ENCODE data around the gene DCAF11. TPM values are rescaled to one million over a fixed set of nuclear protein-coding genes. Genes with fewer than 3 reads are reported as not detected.

DCAF11 gene
- total RNA-seq, 1 donor from 2014 or later, result 75.6 TPM

GRCh38 chr14:24136684-24137528, 22.3 kb downstream of the DCAF11 start:
- Histone ChIP-seq H3K36me3 (peaks cover 0 to 22% of the 10 kb centered on the region in 2 donors), H3K9me3 (no peaks in the 10 kb centered on the region), H3K4me3 (peak overlapping the region; percentile 68 to 100), H3K27ac (peak overlapping the region; percentile 85), H3K4me1 (peaks cover 46% of the 10 kb centered on the region), H3K27me3 (no peaks in the 10 kb centered on the region)
- TF ChIP-seq CTCF (IDR thresholded peaks at IDR 0.05) (no peak), POLR2AphosphoS5 (IDR thresholded peaks at IDR 0.05; ENCODE audit: insufficient read depth in 1 of 2, low read depth in 1 of 2) (no peak), POLR2A (IDR thresholded peaks at IDR 0.05) (no peak)
- intact Hi-C loops (cut with DNase I), result no loop called here
- no peak for DNase-seq (ENCODE audit: extremely low spot score in 2 of 2)

GRCh38 chr14:24137529-24138395, 23.2 kb downstream of the DCAF11 start:
- DNase-seq (ENCODE audit: extremely low spot score in 2 of 2), result no peak
- TF ChIP-seq POLR2A (IDR thresholded peaks at IDR 0.05) (no peak), CTCF (IDR thresholded peaks at IDR 0.05) (no peak)
- peaks cover 0 to 22% of the 10 kb centered on the region in 2 donors for H3K36me3 ChIP-seq
- H3K4me1 ChIP-seq, result peaks cover 52% of the 10 kb centered on the region
- no peaks in the 10 kb centered on the region for H3K27me3 ChIP-seq
- H3K9me3 ChIP-seq, result no peaks in the 10 kb centered on the region
- H3K27ac ChIP-seq, result peak overlapping the region; percentile 10
- no peak overlapping the region for H3K4me3 ChIP-seq
- intact Hi-C loops (cut with DNase I), result no loop called here

- Histone ChIP-seq H3K4me1 (peaks cover 52% of the 10 kb centered on the region), H3K36me3 (peaks cover 0 to 22% of the 10 kb centered on the region in 2 donors), H3K27ac (peak overlapping the region; percentile 16), H3K27me3 (no peaks in the 10 kb centered on the region), H3K9me3 (no peaks in the 10 kb centered on the region), H3K4me3 (no peak overlapping the region)
- intact Hi-C loops (cut with DNase I), result no loop called here
- TF ChIP-seq POLR2AphosphoS5 (IDR thresholded peaks at IDR 0.05; ENCODE audit: insufficient read depth in 1 of 2, low read depth in 1 of 2) (no peak), POLR2A (IDR thresholded peaks at IDR 0.05) (no peak), CTCF (IDR thresholded peaks at IDR 0.05) (no peak)
- no peak for DNase-seq (ENCODE audit: extremely low spot score in 2 of 2)
Measured at GRCh38 chr14:24138396-24139271, 24.1 kb downstream of the DCAF11 start.

- TF ChIP-seq POLR2A (IDR thresholded peaks at IDR 0.05), result no peak
- no peak for TF ChIP-seq POLR2AphosphoS5 (IDR thresholded peaks at IDR 0.05; ENCODE audit: insufficient read depth in 1 of 2, low read depth in 1 of 2)
- TF ChIP-seq CTCF (IDR thresholded peaks at IDR 0.05), result no peak
- no peak overlapping the region for H3K27ac ChIP-seq
- no peak overlapping the region for H3K4me3 ChIP-seq
- no peaks in the 10 kb centered on the region for H3K27me3 ChIP-seq
- no peak for DNase-seq (ENCODE audit: extremely low spot score in 2 of 2)
- H3K9me3 ChIP-seq, result no peaks in the 10 kb centered on the region
- intact Hi-C loops (cut with DNase I), result no loop called here
- peaks cover 52% of the 10 kb centered on the region for H3K4me1 ChIP-seq
- peaks cover 0 to 22% of the 10 kb centered on the region in 2 donors for H3K36me3 ChIP-seq
Measured at GRCh38 chr14:24139272-24139934, 24.8 kb downstream of the DCAF11 start.

Data from vagina (tissue), 2 donors.